Esophagus muscularis mucosa (tissue), 4 donors: ENCODE results near the gene GNAS-AS1. TPM values are rescaled to one million over a fixed set of nuclear protein-coding genes. Genes with fewer than 3 reads are reported as not detected.

Experiments used
- DNase-seq: peaks from one replicate; pipeline ENCODE4 v3.0.0-alpha.2; 2017; ENCODE audit errors: extremely low spot score
- H3K27ac ChIP-seq, 4 donors: fragments of 200-600 bp; sonication (generic); replicated peaks in 1 of 4; 1 replicate in 3 of 4; 2 replicates in 1 of 4; pipeline ENCODE4 v1.5.1; 2016 to 2019; ENCODE audit warnings: mild to moderate bottlenecking in 1 of 4
- H3K27me3 ChIP-seq, 4 donors: fragments of 200-600 bp; sonication (generic); one replicate each; pipeline versions ENCODE4 v1.5.1 to v1.6.0; 2016 to 2019
- H3K36me3 ChIP-seq, 4 donors: fragments of 200-600 bp; sonication (generic); one replicate each; pipeline ENCODE4 v1.5.1; 2016 to 2019
- H3K4me1 ChIP-seq, 4 donors: fragments of 200-600 bp; sonication (generic); one replicate each; pipeline ENCODE4 v1.5.1; 2016 to 2019
- H3K4me3 ChIP-seq, 4 donors: fragments of 200-600 bp; sonication (generic); 1 replicate in 2 of 4; 2 replicates in 2 of 4; pipeline ENCODE4 v1.5.1; 2016 to 2019; ENCODE audit warnings: mild to moderate bottlenecking in 4 of 4, moderate library complexity in 1 of 4
- H3K9me3 ChIP-seq, 4 donors: fragments of 200-600 bp; sonication (generic); 1 replicate in 3 of 4; 2 replicates in 1 of 4; pipeline ENCODE4 v1.5.1; 2016 to 2019
- CTCF ChIP-seq, 3 experiments: fragments of 200-600 bp in 2 of 3; fragments of 450-650 bp in 1 of 3; sonication (generic) in 2 of 3; IDR thresholded peaks; one replicate each; pipeline ENCODE4 v1.5.1; 2017 to 2019; ENCODE audit warnings: antibody characterized with exemption in 3 of 3, mild to moderate bottlenecking in 2 of 3, moderate library complexity in 1 of 3
- EP300 ChIP-seq: sonication (generic); formaldehyde crosslinking; IDR thresholded peaks from one replicate; pipeline ENCODE4 v1.6.1; 2017; ENCODE audit warnings: antibody characterized with exemption
- POLR2A ChIP-seq: fragments of 450-650 bp; IDR thresholded peaks from one replicate; pipeline ENCODE4 v1.6.1; 2017; ENCODE audit warnings: antibody characterized with exemption, moderate library complexity, mild to moderate bottlenecking, low read depth
- POLR2AphosphoS5 ChIP-seq, 2 donors: sonication (generic); formaldehyde crosslinking; IDR thresholded peaks; one replicate each; pipeline ENCODE4 v1.6.1; 2017; ENCODE audit warnings: antibody characterized with exemption in 2 of 2
- WGBS: methylation state at CpG from one replicate; pipeline ENCODE4 v1.1.5; 2018; 5-methylcytosine and 5-hydroxymethylcytosine counted together
- intact Hi-C: fragments of 100-400 bp; cut with DNase I; formaldehyde crosslinking; loops from one replicate; pipeline ENCODE4 v1.15.1; 2023
- total RNA-seq, 4 donors: library from RNA; depleted of rRNA; stranded (reverse); fragments of >200 nt; gene quantifications; one replicate each; pipeline versions ENCODE4 v1.1.0 to v1.2.1, GENCODE V29; 2016

Gene GNAS-AS1
- total RNA-seq, 4 donors from 2014 or later = 0.13 to 0.42 (median 0.23) TPM; not detected in 1

- intact Hi-C loops = no loop called here
- TF ChIP-seq POLR2A = no peak
- no peak for TF ChIP-seq POLR2AphosphoS5 (IDR thresholded peaks at IDR 0.05)
- TF ChIP-seq CTCF (IDR thresholded peaks at IDR 0.05) = no peak
- no peak for TF ChIP-seq EP300
- Histone ChIP-seq H3K4me1 (no peaks in the 10 kb centered on the region), H3K27me3 (peaks cover 0 to 63% (median 0%) of the 10 kb centered on the region in 4 donors), H3K4me3 (no peak overlapping the region), H3K9me3 (no peaks in the 10 kb centered on the region), H3K27ac (no peak overlapping the region), H3K36me3 (no peaks in the 10 kb centered on the region)
- 44% methylated on average over 7 of the region's 7 CpGs for WGBS
- no peak for DNase-seq
Observed at GRCh38 chr20:58791286-58791685, 59.4 kb downstream of the GNAS-AS1 start.

GRCh38 chr20:58790454-58790853, 60.2 kb downstream of the GNAS-AS1 start:
- H3K27me3 ChIP-seq = peaks cover 0 to 67% (median 0%) of the 10 kb centered on the region in 4 donors
- H3K4me1 ChIP-seq = no peaks in the 10 kb centered on the region
- no peak for TF ChIP-seq POLR2A
- no peak overlapping the region for H3K4me3 ChIP-seq
- intact Hi-C loops = no loop called here
- 76% methylated on average over 10 of the region's 10 CpGs for WGBS
- DNase-seq = no peak
- no peak overlapping the region for H3K27ac ChIP-seq
- H3K9me3 ChIP-seq = no peaks in the 10 kb centered on the region
- no peaks in the 10 kb centered on the region for H3K36me3 ChIP-seq

GRCh38 chr20:58788896-58789544, 61.7 kb downstream of the GNAS-AS1 start:
- Histone ChIP-seq H3K27me3 (peaks cover 0 to 73% (median 0%) of the 10 kb centered on the region in 4 donors), H3K36me3 (no peaks in the 10 kb centered on the region), H3K27ac (no peak overlapping the region), H3K4me3 (no peak overlapping the region), H3K9me3 (no peaks in the 10 kb centered on the region), H3K4me1 (no peaks in the 10 kb centered on the region)
- no peak for DNase-seq
- no peak for TF ChIP-seq EP300
- TF ChIP-seq POLR2A = no peak
- no peak for TF ChIP-seq CTCF (IDR thresholded peaks at IDR 0.05)
- TF ChIP-seq POLR2AphosphoS5 (IDR thresholded peaks at IDR 0.05) = no peak
- intact Hi-C loops = no loop called here
- WGBS = 87% methylated on average over 14 of the region's 15 CpGs

- Histone ChIP-seq H3K27ac (no peak overlapping the region), H3K9me3 (no peaks in the 10 kb centered on the region), H3K4me1 (no peaks in the 10 kb centered on the region), H3K27me3 (peaks cover 0 to 78% (median 0%) of the 10 kb centered on the region in 4 donors), H3K36me3 (no peaks in the 10 kb centered on the region), H3K4me3 (no peak overlapping the region)
- WGBS = 73% methylated on average over 22 of the region's 25 CpGs
- DNase-seq = no peak
- intact Hi-C loops = no loop called here
- TF ChIP-seq POLR2A = no peak
- TF ChIP-seq EP300 = no peak
- no peak for TF ChIP-seq POLR2AphosphoS5 (IDR thresholded peaks at IDR 0.05)
- no peak for TF ChIP-seq CTCF (IDR thresholded peaks at IDR 0.05)
Observed at GRCh38 chr20:58787211-58788005, 63.3 kb downstream of the GNAS-AS1 start.

- TF ChIP-seq CTCF (IDR thresholded peaks at IDR 0.05) = no peak
- TF ChIP-seq EP300 = no peak
- no peak for TF ChIP-seq POLR2AphosphoS5 (IDR thresholded peaks at IDR 0.05)
- TF ChIP-seq POLR2A = no peak
- intact Hi-C loops = no loop called here
- no peaks in the 10 kb centered on the region for H3K4me1 ChIP-seq
- 61% methylated on average over 6 of the region's 15 CpGs for WGBS
- H3K27me3 ChIP-seq = peaks cover 0 to 55% (median 0%) of the 10 kb centered on the region in 4 donors
- H3K27ac ChIP-seq = no peak overlapping the region
- no peak for DNase-seq
- H3K9me3 ChIP-seq = no peaks in the 10 kb centered on the region
- H3K36me3 ChIP-seq = no peaks in the 10 kb centered on the region
- H3K4me3 ChIP-seq = no peak overlapping the region
Observed at GRCh38 chr20:58784321-58785074, 66.2 kb downstream of the GNAS-AS1 start.
